Neural progenitor cell (in vitro differentiated cells): ENCODE data around the gene FUT2. TPM values are rescaled to one million over a fixed set of nuclear protein-coding genes. Genes with fewer than 3 reads are reported as not detected.
"Not testable (repeated sequence)": the region's sequence is repeated elsewhere in the genome, so short reads cannot be mapped to it uniquely, and the experiment has no call there.

Experiments
- DNase-seq: peaks from one replicate; pipeline ENCODE4 v3.0.0-alpha.2; 2016; ENCODE audit warnings: low spot score
- H2AFZ ChIP-seq: fragments of 200-600 bp; sonication (generic); replicated peaks from 2 replicates; pipeline ENCODE4 v1.6.1; 2016; ENCODE audit warnings: antibody characterized with exemption
- H3F3A ChIP-seq: fragments of 200-600 bp; sonication (generic); 2 replicates; pipeline ENCODE4 v1.6.1; 2016; ENCODE audit warnings: antibody characterized with exemption, low read depth
- H3K27ac ChIP-seq: fragments of 200-600 bp; sonication (generic); 2 replicates; pipeline ENCODE4 v1.5.1; 2016; ENCODE audit warnings: mild to moderate bottlenecking
- H3K27me3 ChIP-seq: fragments of 200-600 bp; sonication (generic); 2 replicates; pipeline ENCODE4 v1.6.1; 2016; ENCODE audit warnings: mild to moderate bottlenecking, moderate library complexity
- H3K36me3 ChIP-seq: fragments of 200-600 bp; sonication (generic); 2 replicates; pipeline ENCODE4 v1.5.1; 2016
- H3K4me1 ChIP-seq: fragments of 200-600 bp; sonication (generic); 2 replicates; pipeline ENCODE4 v1.6.1; 2016; ENCODE audit warnings: mixed run types
- H3K4me2 ChIP-seq: fragments of 200-600 bp; sonication (generic); 2 replicates; pipeline ENCODE4 v1.6.1; 2016
- H3K4me3 ChIP-seq: fragments of 200-600 bp; sonication (generic); 2 replicates; pipeline ENCODE4 v1.5.1; 2016
- H3K79me2 ChIP-seq: fragments of 200-600 bp; sonication (generic); 2 replicates; pipeline ENCODE4 v1.6.1; 2016; ENCODE audit warnings: low read depth
- H3K9ac ChIP-seq: fragments of 200-600 bp; sonication (generic); 2 replicates; pipeline ENCODE4 v1.6.1; 2016
- H3K9me3 ChIP-seq: fragments of 200-600 bp; sonication (generic); 2 replicates; pipeline ENCODE4 v1.5.1; 2016; ENCODE audit warnings: low read depth
- H4K20me1 ChIP-seq: fragments of 200-600 bp; sonication (generic); 2 replicates; pipeline ENCODE4 v1.6.1; 2016; ENCODE audit warnings: low read depth
- H3K27ac Mint-ChIP-seq: 3 replicates; pipeline ENCODE4 v1.8.0; 2021; ENCODE audit warnings: mixed read lengths
- H3K27me3 Mint-ChIP-seq: 2 replicates; pipeline ENCODE4 v1.8.0; 2022; ENCODE audit warnings: low read depth, mild to moderate bottlenecking, inconsistent platforms, moderate library complexity, mixed read lengths; ENCODE audit not compliant: insufficient read depth
- H3K36me3 Mint-ChIP-seq: 3 replicates; pipeline ENCODE4 v1.8.0; 2021; ENCODE audit warnings: mixed read lengths
- H3K4me1 Mint-ChIP-seq: 3 replicates; pipeline ENCODE4 v1.8.0; 2021; ENCODE audit warnings: mixed read lengths
- H3K4me3 Mint-ChIP-seq: 3 replicates; pipeline ENCODE4 v1.8.0; 2021; ENCODE audit warnings: mild to moderate bottlenecking, moderate library complexity, mixed read lengths
- H3K9me3 Mint-ChIP-seq: 3 replicates; pipeline ENCODE4 v1.8.0; 2020; ENCODE audit warnings: mixed read lengths
- EZH2 ChIP-seq: fragments of 200-600 bp; sonication (generic); IDR thresholded peaks from 2 replicates; pipeline ENCODE4 v1.6.1; 2017; ENCODE audit warnings: antibody characterized with exemption, mild to moderate bottlenecking, moderate library complexity
- EZH2phosphoT487 ChIP-seq: fragments of 200-600 bp; sonication (generic); IDR thresholded peaks from 2 replicates; pipeline ENCODE4 v1.6.1; 2017; ENCODE audit warnings: antibody characterized with exemption
- total RNA-seq: library from RNA; depleted of rRNA; stranded (reverse); fragments of >200 nt; gene quantifications from 2 replicates; pipeline ENCODE4 v1.2.3, GENCODE V29; 2015; ENCODE audit warnings: low replicate concordance
- TF ChIP-seq, protein P1 (sequence below): fragments of 200-600 bp; sonication (generic); IDR thresholded peaks from 2 replicates; pipeline ENCODE4 v1.5.1; 2017; ENCODE audit warnings: antibody characterized with exemption, mild to moderate bottlenecking

Gene FUT2
- total RNA-seq, 1 donor from 2014 or later = 0.09 TPM

- Mint-ChIP-seq H3K4me3 (no peak overlapping the region), H3K36me3 (no peaks in the 10 kb centered on the region), H3K9me3 (peaks cover 4% of the 10 kb centered on the region), H3K4me1 (peaks cover 15% of the 10 kb centered on the region), H3K27ac (no peak overlapping the region), H3K27me3 (peaks cover 7% of the 10 kb centered on the region)
- Histone ChIP-seq H3K27ac (no peak overlapping the region), H2AFZ (no peak overlapping the region), H3K4me2 (no peak overlapping the region), H3K36me3 (no peaks in the 10 kb centered on the region), H3K9me3 (no peaks in the 10 kb centered on the region), H3K9ac (no peak overlapping the region), H3K4me1 (no peaks in the 10 kb centered on the region), H3K27me3 (no peaks in the 10 kb centered on the region), H3K4me3 (no peak overlapping the region), H3K79me2 (no peaks in the 10 kb centered on the region), H3F3A (peaks cover 2% of the 10 kb centered on the region), H4K20me1 (no peaks in the 10 kb centered on the region)
- TF ChIP-seq, protein P1, sequence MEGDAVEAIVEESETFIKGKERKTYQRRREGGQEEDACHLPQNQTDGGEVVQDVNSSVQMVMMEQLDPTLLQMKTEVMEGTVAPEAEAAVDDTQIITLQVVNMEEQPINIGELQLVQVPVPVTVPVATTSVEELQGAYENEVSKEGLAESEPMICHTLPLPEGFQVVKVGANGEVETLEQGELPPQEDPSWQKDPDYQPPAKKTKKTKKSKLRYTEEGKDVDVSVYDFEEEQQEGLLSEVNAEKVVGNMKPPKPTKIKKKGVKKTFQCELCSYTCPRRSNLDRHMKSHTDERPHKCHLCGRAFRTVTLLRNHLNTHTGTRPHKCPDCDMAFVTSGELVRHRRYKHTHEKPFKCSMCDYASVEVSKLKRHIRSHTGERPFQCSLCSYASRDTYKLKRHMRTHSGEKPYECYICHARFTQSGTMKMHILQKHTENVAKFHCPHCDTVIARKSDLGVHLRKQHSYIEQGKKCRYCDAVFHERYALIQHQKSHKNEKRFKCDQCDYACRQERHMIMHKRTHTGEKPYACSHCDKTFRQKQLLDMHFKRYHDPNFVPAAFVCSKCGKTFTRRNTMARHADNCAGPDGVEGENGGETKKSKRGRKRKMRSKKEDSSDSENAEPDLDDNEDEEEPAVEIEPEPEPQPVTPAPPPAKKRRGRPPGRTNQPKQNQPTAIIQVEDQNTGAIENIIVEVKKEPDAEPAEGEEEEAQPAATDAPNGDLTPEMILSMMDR = no peak
- TF ChIP-seq EZH2phosphoT487 (no peak), EZH2 (no peak)
- DNase-seq = no peak
Observed at GRCh38 chr19:48687776-48688175, 8.0 kb upstream of the FUT2 start.

DNA sequence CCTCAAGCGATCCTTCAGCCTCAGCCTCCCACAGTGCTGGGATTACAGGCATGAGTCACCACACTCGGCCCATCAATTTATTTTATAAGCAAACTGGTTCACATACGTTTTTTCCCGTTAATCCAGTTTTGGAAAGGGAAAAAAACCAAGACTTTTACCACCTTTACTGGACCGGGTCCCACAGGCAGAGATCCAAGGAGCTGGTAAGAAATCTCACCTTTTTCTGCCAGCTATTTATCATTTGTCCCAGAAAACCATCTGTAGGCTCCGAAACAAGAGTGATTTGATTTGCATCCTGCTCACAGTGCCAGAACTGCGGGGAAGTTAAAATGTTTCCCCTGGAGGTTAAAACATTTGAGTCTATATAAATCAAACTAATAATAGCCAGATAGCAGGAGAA is 6.3 kb upstream of the FUT2 start:
- H3K79me2 ChIP-seq = no peaks in the 10 kb centered on the region
- DNase-seq = no peak
- peaks cover 2% of the 10 kb centered on the region for H3K36me3 Mint-ChIP-seq
- no peaks in the 10 kb centered on the region for H4K20me1 ChIP-seq
- no peak overlapping the region for H3K4me3 Mint-ChIP-seq
- no peak overlapping the region for H3K27ac ChIP-seq
- H3K27me3 ChIP-seq = no peaks in the 10 kb centered on the region
- peaks cover 9% of the 10 kb centered on the region for H3K27me3 Mint-ChIP-seq
- no peaks in the 10 kb centered on the region for H3F3A ChIP-seq
- H3K27ac Mint-ChIP-seq = no peak overlapping the region
- H3K9me3 ChIP-seq = no peaks in the 10 kb centered on the region
- no peak overlapping the region for H2AFZ ChIP-seq
- no peak for TF ChIP-seq EZH2
- TF ChIP-seq, protein P1 = no peak
- no peak for TF ChIP-seq EZH2phosphoT487
- H3K9ac ChIP-seq = no peak overlapping the region
- H3K36me3 ChIP-seq = no peaks in the 10 kb centered on the region
- H3K4me1 ChIP-seq = no peaks in the 10 kb centered on the region
- peaks cover 12% of the 10 kb centered on the region for H3K4me1 Mint-ChIP-seq
- H3K4me2 ChIP-seq = no peak overlapping the region
- no peak overlapping the region for H3K4me3 ChIP-seq
- peaks cover 4% of the 10 kb centered on the region for H3K9me3 Mint-ChIP-seq

DNA sequence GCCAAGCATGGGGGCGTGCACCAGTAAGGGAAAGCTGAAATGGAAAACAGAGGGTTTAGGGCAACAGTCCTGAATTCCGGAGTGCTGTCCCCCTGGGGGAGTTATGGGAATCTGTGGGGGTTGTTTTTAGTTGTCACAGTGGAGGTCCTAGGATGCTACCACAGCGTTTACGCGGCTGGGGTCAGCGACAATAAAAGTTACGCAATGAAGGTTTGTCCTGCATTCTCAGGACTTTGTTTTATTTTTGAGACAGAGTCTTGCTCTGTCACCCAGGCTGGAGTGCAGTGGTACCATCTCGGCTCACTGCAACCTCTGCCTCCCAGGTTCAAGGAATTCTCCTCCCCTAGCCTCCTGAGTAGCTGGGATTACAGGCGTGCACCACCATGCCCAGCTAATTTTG is 2.1 kb upstream of the FUT2 start:
- H3K9me3 Mint-ChIP-seq, H3K4me1 Mint-ChIP-seq, H3K4me2 ChIP-seq, H3K4me3 Mint-ChIP-seq, H3K4me3 ChIP-seq, H2AFZ ChIP-seq, H3K27ac Mint-ChIP-seq, H3K36me3 Mint-ChIP-seq, H3K79me2 ChIP-seq, H3K9ac ChIP-seq, H4K20me1 ChIP-seq, H3K4me1 ChIP-seq, H3K9me3 ChIP-seq, H3K27ac ChIP-seq, H3K36me3 ChIP-seq, DNase-seq: not testable (repeated sequence)
- peaks cover 15% of the 10 kb centered on the region for H3F3A ChIP-seq
- peaks cover 22% of the 10 kb centered on the region for H3K27me3 Mint-ChIP-seq
- peaks cover 17% of the 10 kb centered on the region for H3K27me3 ChIP-seq

- H3K9me3 Mint-ChIP-seq = no peaks in the 10 kb centered on the region
- Histone ChIP-seq H3K27ac (no peak overlapping the region), H3K9ac (no peak overlapping the region), H3K4me3 (peak overlapping the region; percentile 46), H3K9me3 (no peaks in the 10 kb centered on the region), H3K36me3 (no peaks in the 10 kb centered on the region), H3K4me2 (peak overlapping the region; percentile 85), H3K27me3 (peaks cover 17% of the 10 kb centered on the region), H3F3A (peaks cover 15% of the 10 kb centered on the region), H2AFZ (peak overlapping the region; percentile 58), H3K4me1 (peaks cover 8% of the 10 kb centered on the region), H4K20me1 (no peaks in the 10 kb centered on the region), H3K79me2 (no peaks in the 10 kb centered on the region)
- DNase-seq = peak; percentile 61
- TF ChIP-seq EZH2phosphoT487 (no peak), EZH2 (no peak)
- TF ChIP-seq, protein P1 = no peak
- H3K4me3 Mint-ChIP-seq = peak overlapping the region; percentile 67
- peaks cover 6% of the 10 kb centered on the region for H3K4me1 Mint-ChIP-seq
- H3K36me3 Mint-ChIP-seq = peaks cover 5% of the 10 kb centered on the region
- H3K27me3 Mint-ChIP-seq = peaks cover 19% of the 10 kb centered on the region
- H3K27ac Mint-ChIP-seq = no peak overlapping the region
Observed at GRCh38 chr19:48696353-48697010, 711 bp downstream of the FUT2 start.
